ENCODE results near the gene MOGAT1.

- TF ChIP-seq, protein P1, sequence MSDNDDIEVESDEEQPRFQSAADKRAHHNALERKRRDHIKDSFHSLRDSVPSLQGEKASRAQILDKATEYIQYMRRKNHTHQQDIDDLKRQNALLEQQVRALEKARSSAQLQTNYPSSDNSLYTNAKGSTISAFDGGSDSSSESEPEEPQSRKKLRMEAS (IDR thresholded peaks at IDR 0.05) = no peak
- no peak for TF ChIP-seq CTCF (IDR thresholded peaks at IDR 0.05)
- TF ChIP-seq POLR2A (IDR thresholded peaks at IDR 0.05; ENCODE audit: low read length) = no peak
- no peak for TF ChIP-seq EP300 (IDR thresholded peaks at IDR 0.05)
- no peak for TF ChIP-seq EHMT2 (IDR thresholded peaks at IDR 0.05; ENCODE audit: low read depth)
- TF ChIP-seq, protein P2, sequence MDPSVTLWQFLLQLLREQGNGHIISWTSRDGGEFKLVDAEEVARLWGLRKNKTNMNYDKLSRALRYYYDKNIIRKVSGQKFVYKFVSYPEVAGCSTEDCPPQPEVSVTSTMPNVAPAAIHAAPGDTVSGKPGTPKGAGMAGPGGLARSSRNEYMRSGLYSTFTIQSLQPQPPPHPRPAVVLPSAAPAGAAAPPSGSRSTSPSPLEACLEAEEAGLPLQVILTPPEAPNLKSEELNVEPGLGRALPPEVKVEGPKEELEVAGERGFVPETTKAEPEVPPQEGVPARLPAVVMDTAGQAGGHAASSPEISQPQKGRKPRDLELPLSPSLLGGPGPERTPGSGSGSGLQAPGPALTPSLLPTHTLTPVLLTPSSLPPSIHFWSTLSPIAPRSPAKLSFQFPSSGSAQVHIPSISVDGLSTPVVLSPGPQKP (IDR thresholded peaks at IDR 0.05; ENCODE audit: low read depth, low read length) = no peak
- TF ChIP-seq PHF8 (IDR thresholded peaks at IDR 0.05; ENCODE audit: borderline replicate concordance, low read depth) = no peak
- no peak for TF ChIP-seq USF2 (IDR thresholded peaks at IDR 0.05)
- TF ChIP-seq BHLHE40 (IDR thresholded peaks at IDR 0.05; ENCODE audit: low read depth, low read length) = no peak
- TF ChIP-seq, protein P3, sequence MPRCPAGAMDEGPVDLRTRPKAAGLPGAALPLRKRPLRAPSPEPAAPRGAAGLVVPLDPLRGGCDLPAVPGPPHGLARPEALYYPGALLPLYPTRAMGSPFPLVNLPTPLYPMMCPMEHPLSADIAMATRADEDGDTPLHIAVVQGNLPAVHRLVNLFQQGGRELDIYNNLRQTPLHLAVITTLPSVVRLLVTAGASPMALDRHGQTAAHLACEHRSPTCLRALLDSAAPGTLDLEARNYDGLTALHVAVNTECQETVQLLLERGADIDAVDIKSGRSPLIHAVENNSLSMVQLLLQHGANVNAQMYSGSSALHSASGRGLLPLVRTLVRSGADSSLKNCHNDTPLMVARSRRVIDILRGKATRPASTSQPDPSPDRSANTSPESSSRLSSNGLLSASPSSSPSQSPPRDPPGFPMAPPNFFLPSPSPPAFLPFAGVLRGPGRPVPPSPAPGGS (IDR thresholded peaks at IDR 0.05) = no peak
- TF ChIP-seq MAFK (IDR thresholded peaks at IDR 0.05; ENCODE audit: partially characterized antibody) = no peak
Measured at GRCh38 chr2:222689322-222689721, 17.9 kb downstream of the MOGAT1 start.
